Lower lobe of right lung (tissue), 2 donors: ENCODE data around the gene CTNNA2. TPM values are rescaled to one million over a fixed set of nuclear protein-coding genes. Genes with fewer than 3 reads are reported as not detected.

Source experiments
- ATAC-seq, 2 donors: fragments of 200-7000 bp; cut with Tn5 transposase; one replicate each; pipeline ENCODE4 v1.9.1; 2020 to 2022; ENCODE audit warnings: mild to moderate bottlenecking in 2 of 2, moderate library complexity in 2 of 2
- DNase-seq: peaks from one replicate; pipeline ENCODE4 v3.0.0-alpha.2; 2020
- H3K27ac ChIP-seq: fragments of 200-600 bp; one replicate; pipeline ENCODE4 v1.8.0; 2022
- H3K27me3 ChIP-seq: fragments of 200-600 bp; one replicate; pipeline ENCODE4 v1.8.0; 2022; ENCODE audit warnings: low read depth
- H3K36me3 ChIP-seq: fragments of 200-600 bp; one replicate; pipeline ENCODE4 v1.8.0; 2022; ENCODE audit warnings: mild to moderate bottlenecking
- H3K4me1 ChIP-seq: fragments of 200-600 bp; one replicate; pipeline ENCODE4 v1.8.0; 2022
- H3K4me3 ChIP-seq: fragments of 200-600 bp; one replicate; pipeline ENCODE4 v1.8.0; 2022; ENCODE audit warnings: mild to moderate bottlenecking
- H3K9me3 ChIP-seq: fragments of 200-600 bp; one replicate; pipeline ENCODE4 v1.8.0; 2022
- intact Hi-C: fragments of 100-400 bp; cut with DNase I; formaldehyde crosslinking; loops from one replicate; pipeline ENCODE4 v1.11.0; 2022
- total RNA-seq: library from RNA; stranded (reverse); fragmentation: NEBNext Ultra II Directional; extraction: Animal tissue kit (Norgen Biotek cat#: 25700); gene quantifications from one replicate; pipeline ENCODE4 v1.2.1, GENCODE V29; 2021
- TF ChIP-seq, protein P1 (sequence below): fragments of 200-600 bp; IDR thresholded peaks from one replicate; pipeline ENCODE4 v1.8.0; 2022; ENCODE audit warnings: antibody characterized with exemption, mild to moderate bottlenecking
- donor health status: DM: no; HTN: yes; CAD: no; lungs with severe emphysema.

Gene CTNNA2
- total RNA-seq, 1 donor from 2014 or later: not detected

- no peak for DNase-seq
- intact Hi-C loops: no loop called here
- H3K27ac ChIP-seq: no peak overlapping the region
- H3K36me3 ChIP-seq: no peaks in the 10 kb centered on the region
- H3K4me1 ChIP-seq: no peaks in the 10 kb centered on the region
- no peaks in the 10 kb centered on the region for H3K9me3 ChIP-seq
- TF ChIP-seq, protein P1, sequence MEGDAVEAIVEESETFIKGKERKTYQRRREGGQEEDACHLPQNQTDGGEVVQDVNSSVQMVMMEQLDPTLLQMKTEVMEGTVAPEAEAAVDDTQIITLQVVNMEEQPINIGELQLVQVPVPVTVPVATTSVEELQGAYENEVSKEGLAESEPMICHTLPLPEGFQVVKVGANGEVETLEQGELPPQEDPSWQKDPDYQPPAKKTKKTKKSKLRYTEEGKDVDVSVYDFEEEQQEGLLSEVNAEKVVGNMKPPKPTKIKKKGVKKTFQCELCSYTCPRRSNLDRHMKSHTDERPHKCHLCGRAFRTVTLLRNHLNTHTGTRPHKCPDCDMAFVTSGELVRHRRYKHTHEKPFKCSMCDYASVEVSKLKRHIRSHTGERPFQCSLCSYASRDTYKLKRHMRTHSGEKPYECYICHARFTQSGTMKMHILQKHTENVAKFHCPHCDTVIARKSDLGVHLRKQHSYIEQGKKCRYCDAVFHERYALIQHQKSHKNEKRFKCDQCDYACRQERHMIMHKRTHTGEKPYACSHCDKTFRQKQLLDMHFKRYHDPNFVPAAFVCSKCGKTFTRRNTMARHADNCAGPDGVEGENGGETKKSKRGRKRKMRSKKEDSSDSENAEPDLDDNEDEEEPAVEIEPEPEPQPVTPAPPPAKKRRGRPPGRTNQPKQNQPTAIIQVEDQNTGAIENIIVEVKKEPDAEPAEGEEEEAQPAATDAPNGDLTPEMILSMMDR: no peak
- ATAC-seq: no peak
- no peak overlapping the region for H3K4me3 ChIP-seq
- no peaks in the 10 kb centered on the region for H3K27me3 ChIP-seq
Observed at GRCh38 chr2:79971807-79972206, 459.0 kb downstream of the CTNNA2 start.

- intact Hi-C loops: no loop called here
- no peak overlapping the region for H3K4me3 ChIP-seq
- DNase-seq (no peak), ATAC-seq (no peak)
- H3K9me3 ChIP-seq: no peaks in the 10 kb centered on the region
- H3K27me3 ChIP-seq: no peaks in the 10 kb centered on the region
- H3K4me1 ChIP-seq: no peaks in the 10 kb centered on the region
- no peak overlapping the region for H3K27ac ChIP-seq
- H3K36me3 ChIP-seq: no peaks in the 10 kb centered on the region
- TF ChIP-seq, protein P1: no peak
Observed at GRCh38 chr2:79972661-79973060, 459.8 kb downstream of the CTNNA2 start.

GRCh38 chr2:79975791-79976565 lies 463.1 kb downstream of the CTNNA2 start:
- Histone ChIP-seq H3K4me3 (no peak overlapping the region), H3K9me3 (no peaks in the 10 kb centered on the region), H3K36me3 (no peaks in the 10 kb centered on the region), H3K27me3 (no peaks in the 10 kb centered on the region), H3K27ac (no peak overlapping the region), H3K4me1 (no peaks in the 10 kb centered on the region)
- intact Hi-C loops: no loop called here
- TF ChIP-seq, protein P1: no peak
- ATAC-seq: no peak
- DNase-seq: no peak

- no peak overlapping the region for H3K4me3 ChIP-seq
- no peak for ATAC-seq
- H3K4me1 ChIP-seq: no peaks in the 10 kb centered on the region
- no peak for DNase-seq
- TF ChIP-seq, protein P1: no peak
- H3K36me3 ChIP-seq: no peaks in the 10 kb centered on the region
- no peaks in the 10 kb centered on the region for H3K27me3 ChIP-seq
- no peak overlapping the region for H3K27ac ChIP-seq
- H3K9me3 ChIP-seq: no peaks in the 10 kb centered on the region
- intact Hi-C loops: no loop called here
Observed at GRCh38 chr2:79977792-79978191, 464.9 kb downstream of the CTNNA2 start.

DNA sequence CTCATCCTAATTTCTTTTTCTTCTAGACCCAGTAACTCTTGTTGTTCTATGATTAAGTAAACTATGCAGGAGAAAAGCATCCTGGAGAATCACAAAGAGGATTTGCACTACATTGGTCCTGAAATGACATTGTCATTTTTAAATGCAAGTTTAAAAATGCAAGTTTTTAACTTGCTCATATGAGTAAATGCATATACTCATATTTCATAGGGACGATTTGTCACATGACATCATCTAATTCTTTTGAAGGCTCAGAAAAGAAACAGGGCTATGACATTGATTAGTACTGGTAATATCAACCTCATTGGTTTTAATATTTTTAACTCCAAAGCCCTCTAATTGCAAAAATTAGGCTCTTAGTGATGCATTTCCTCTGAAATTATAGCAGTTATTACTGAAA lies 467.3 kb downstream of the CTNNA2 start:
- DNase-seq: no peak
- TF ChIP-seq, protein P1: no peak
- H3K4me1 ChIP-seq: no peaks in the 10 kb centered on the region
- intact Hi-C loops: no loop called here
- H3K27ac ChIP-seq: no peak overlapping the region
- no peak overlapping the region for H3K4me3 ChIP-seq
- no peaks in the 10 kb centered on the region for H3K36me3 ChIP-seq
- H3K9me3 ChIP-seq: no peaks in the 10 kb centered on the region
- ATAC-seq: no peak
- no peaks in the 10 kb centered on the region for H3K27me3 ChIP-seq
